H9 (cell line): Measurements from ENCODE around the gene CDC5L. TPM values are rescaled to one million over a fixed set of nuclear protein-coding genes. Genes with fewer than 3 reads are reported as not detected.

Experiments used
- DNase-seq: peaks from one replicate; pipeline ENCODE4 v3.0.0-alpha.2; 2017
- H2AFZ ChIP-seq: one replicate; pipeline ENCODE4 v1.6.1; 2013; ENCODE audit warnings: mild to moderate bottlenecking, low read length, control low read depth, moderate library complexity
- H2AK5ac ChIP-seq: 2 replicates; pipeline ENCODE4 v1.6.1; 2013; ENCODE audit warnings: low read length, control low read depth, mixed read lengths; ENCODE audit not compliant: insufficient read length
- H2BK120ac ChIP-seq: one replicate; pipeline ENCODE4 v1.6.1; 2013; ENCODE audit warnings: low read depth, mild to moderate bottlenecking, low read length, control low read depth, inconsistent platforms; ENCODE audit not compliant: poor library complexity, severe bottlenecking
- H2BK12ac ChIP-seq: 2 replicates; pipeline ENCODE4 v1.6.1; 2013; ENCODE audit warnings: low read length, control low read depth, mixed read lengths, low read depth; ENCODE audit not compliant: insufficient read length
- H2BK15ac ChIP-seq: 2 replicates; pipeline ENCODE4 v1.6.1; 2013; ENCODE audit warnings: low read depth, low read length, control low read depth
- H2BK20ac ChIP-seq: one replicate; pipeline ENCODE4 v1.6.1; 2013; ENCODE audit warnings: low read depth, mild to moderate bottlenecking, low read length, control low read depth, inconsistent platforms; ENCODE audit not compliant: poor library complexity, severe bottlenecking
- H2BK5ac ChIP-seq: 2 replicates; pipeline ENCODE4 v1.6.1; 2013; ENCODE audit warnings: low read length, control low read depth, mixed read lengths; ENCODE audit not compliant: insufficient read length
- H3K14ac ChIP-seq: 2 replicates; pipeline ENCODE4 v1.6.1; 2013; ENCODE audit warnings: low read length, control low read depth; ENCODE audit not compliant: insufficient read depth
- H3K18ac ChIP-seq: 2 replicates; pipeline ENCODE4 v1.6.1; 2013; ENCODE audit warnings: low read depth, mild to moderate bottlenecking, mixed read lengths, low read length, control low read depth; ENCODE audit not compliant: insufficient read length
- H3K23ac ChIP-seq: 2 replicates; pipeline ENCODE4 v1.6.1; 2013; ENCODE audit warnings: low read length, control low read depth, mixed read lengths, low read depth; ENCODE audit not compliant: insufficient read length
- H3K23me2 ChIP-seq: 2 replicates; pipeline ENCODE4 v1.6.1; 2013; ENCODE audit warnings: low read depth, mild to moderate bottlenecking, mixed read lengths, low read length, control low read depth; ENCODE audit not compliant: insufficient read length, poor library complexity, severe bottlenecking
- H3K27ac ChIP-seq: 2 replicates; pipeline ENCODE4 v1.5.1; 2013; ENCODE audit warnings: low read length, control low read depth, mixed read lengths, low read depth; ENCODE audit not compliant: insufficient read length
- H3K27me3 ChIP-seq: 2 replicates; pipeline ENCODE4 v1.6.1; 2013; ENCODE audit warnings: low read length, control low read depth, inconsistent platforms; ENCODE audit not compliant: insufficient read depth
- H3K4ac ChIP-seq: 2 replicates; pipeline ENCODE4 v1.6.1; 2013; ENCODE audit warnings: low read depth, mild to moderate bottlenecking, control low read depth, inconsistent platforms, low read length, moderate library complexity
- H3K4me1 ChIP-seq: 2 replicates; pipeline ENCODE4 v1.6.1; 2013; ENCODE audit warnings: low read length, control low read depth, inconsistent platforms; ENCODE audit not compliant: insufficient read depth
- H3K4me2 ChIP-seq: 2 replicates; pipeline ENCODE4 v1.6.1; 2013; ENCODE audit warnings: low read length, control low read depth, mixed read lengths; ENCODE audit not compliant: insufficient read length, insufficient read depth
- H3K56ac ChIP-seq: 2 replicates; pipeline ENCODE4 v1.6.1; 2013; ENCODE audit warnings: low read depth, mild to moderate bottlenecking, mixed read lengths, low read length, control low read depth; ENCODE audit not compliant: insufficient read length
- H3K79me1 ChIP-seq: 2 replicates; pipeline ENCODE4 v1.6.1; 2013; ENCODE audit warnings: low read depth, mild to moderate bottlenecking, moderate library complexity, low read length, control low read depth, inconsistent platforms; ENCODE audit not compliant: insufficient read depth, poor library complexity, severe bottlenecking
- H3K79me2 ChIP-seq: 2 replicates; pipeline ENCODE4 v1.6.1; 2013; ENCODE audit warnings: low read length, control low read depth, inconsistent platforms; ENCODE audit not compliant: insufficient read depth
- H3K9ac ChIP-seq: 2 replicates; pipeline ENCODE4 v1.6.1; 2013; ENCODE audit warnings: low read length, control low read depth, mixed read lengths; ENCODE audit not compliant: insufficient read length; ENCODE audit errors: extremely low read depth
- H3K9me3 ChIP-seq: one replicate; pipeline ENCODE4 v1.6.1; 2013; ENCODE audit warnings: low read depth, low read length, inconsistent platforms; ENCODE audit not compliant: control insufficient read depth
- H3T11ph ChIP-seq: one replicate; pipeline ENCODE4 v1.6.1; 2013; ENCODE audit warnings: mild to moderate bottlenecking, low read length, control low read depth, inconsistent platforms
- H4K20me1 ChIP-seq: one replicate; pipeline ENCODE4 v1.6.1; 2013; ENCODE audit not compliant: control insufficient read depth, insufficient read length, insufficient read depth
- H4K5ac ChIP-seq: 2 replicates; pipeline ENCODE4 v1.6.1; 2013; ENCODE audit warnings: low read depth, mild to moderate bottlenecking, mixed read lengths, low read length, control low read depth; ENCODE audit not compliant: insufficient read length
- H4K8ac ChIP-seq: replicated peaks from 2 replicates; pipeline ENCODE4 v1.6.1; 2013; ENCODE audit warnings: low read length, control low read depth, mixed read lengths, low read depth; ENCODE audit not compliant: insufficient read length
- H4K91ac ChIP-seq: 2 replicates; pipeline ENCODE4 v1.6.1; 2013; ENCODE audit warnings: low read depth, mild to moderate bottlenecking, moderate library complexity, mixed read lengths, low read length, control low read depth; ENCODE audit not compliant: insufficient read length
- H3K27ac Mint-ChIP-seq, 3 experiments: 2 replicates in 2 of 3; 3 replicates in 1 of 3; pipeline ENCODE4 v1.8.0; 2020 to 2021; ENCODE audit warnings: mixed read lengths in 3 of 3, mild to moderate bottlenecking in 1 of 3, moderate library complexity in 1 of 3
- H3K27me3 Mint-ChIP-seq: 2 replicates; pipeline ENCODE4 v1.8.0; 2021; ENCODE audit warnings: low read depth, mild to moderate bottlenecking, moderate library complexity, mixed read lengths
- H3K36me3 Mint-ChIP-seq, 3 experiments: 2 replicates in 2 of 3; 3 replicates in 1 of 3; pipeline ENCODE4 v1.8.0; 2020 to 2021; ENCODE audit warnings: low read depth in 3 of 3, mixed read lengths in 3 of 3; ENCODE audit not compliant: insufficient read depth in 1 of 3
- H3K4me1 Mint-ChIP-seq, 2 experiments: 2 replicates each; pipeline ENCODE4 v1.8.0; 2020; ENCODE audit warnings: mixed read lengths in 2 of 2
- H3K4me3 Mint-ChIP-seq, 2 experiments: 2 replicates in 1 of 2; 3 replicates in 1 of 2; pipeline ENCODE4 v1.8.0; 2020 to 2021; ENCODE audit warnings: mild to moderate bottlenecking in 2 of 2, mixed read lengths in 2 of 2, moderate library complexity in 1 of 2
- H3K9me3 Mint-ChIP-seq, 2 experiments: 2 replicates in 1 of 2; 3 replicates in 1 of 2; pipeline ENCODE4 v1.8.0; 2020; ENCODE audit warnings: mild to moderate bottlenecking in 2 of 2, mixed read lengths in 2 of 2, moderate library complexity in 1 of 2
- WGBS: extraction: QIAGEN DNeasy Blood & Tissue Kit; methylation state at CpG from one replicate; pipeline ENCODE4 v1.1.7; 2013; ENCODE audit warnings: missing lambda C conversion rate, low lambda C conversion rate, mixed read lengths; ENCODE audit not compliant: insufficient read length; ENCODE audit errors: extremely low coverage; 5-methylcytosine and 5-hydroxymethylcytosine counted together
- total RNA-seq: library from RNA; stranded (reverse); gene quantifications from 2 replicates; pipeline ENCODE4 v1.2.1, GENCODE V29; 2021
- TF ChIP-seq, protein P1 (sequence below): fragments of 200-600 bp; sonication (generic); conservative IDR thresholded peaks from 3 replicates; pipeline ENCODE4 v1.8.0; 2021; ENCODE audit warnings: antibody characterized with exemption, mild to moderate bottlenecking

CDC5L gene
- total RNA-seq, 1 experiment from 2014 or later, result 34.3 TPM

DNA sequence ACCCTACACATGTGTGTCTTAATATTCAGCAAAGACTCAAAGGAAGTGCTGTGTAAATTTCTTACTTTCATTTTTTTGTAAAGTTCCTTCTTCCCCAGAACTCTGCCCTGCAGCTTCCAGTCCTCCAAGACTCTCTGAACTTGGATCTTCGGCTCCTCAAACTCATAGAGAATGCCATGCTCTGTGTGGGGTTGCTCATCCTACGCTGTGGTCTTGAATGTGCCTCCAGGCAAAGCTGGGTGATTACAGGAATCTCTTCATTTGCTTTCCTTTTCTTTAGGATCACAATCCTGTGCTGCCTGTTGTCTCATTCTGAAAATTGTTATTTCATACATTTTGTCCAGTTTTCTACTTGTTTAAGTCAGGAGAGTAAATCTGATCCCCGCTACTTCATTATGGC, 14.5 kb upstream of the CDC5L start:
- no peak for DNase-seq
- no peaks in the 10 kb centered on the region for H3K9me3 Mint-ChIP-seq

More for the DNA sequence above, 14.5 kb upstream of the CDC5L start:
- H4K91ac ChIP-seq, result no peak overlapping the region
- H2BK12ac ChIP-seq, result no peak overlapping the region
- no peak overlapping the region for H3K9ac ChIP-seq
- no peaks in the 10 kb centered on the region for H3K9me3 ChIP-seq
- no peaks in the 10 kb centered on the region for H3K79me1 ChIP-seq
- Mint-ChIP-seq H3K36me3 (no peaks in the 10 kb centered on the region), H3K27ac (no peak overlapping the region), H3K27me3 (peaks cover 12% of the 10 kb centered on the region), H3K4me1 (no peaks in the 10 kb centered on the region), H3K4me3 (no peak overlapping the region)
- no peaks in the 10 kb centered on the region for H4K20me1 ChIP-seq
- no peak overlapping the region for H3K18ac ChIP-seq
- no peak overlapping the region for H2BK120ac ChIP-seq
- WGBS, result no CpG with 5 or more reads among the region's 3 CpGs
- H3K23ac ChIP-seq, result no peak overlapping the region
- H4K8ac ChIP-seq, result no peak overlapping the region
- no peaks in the 10 kb centered on the region for H3K79me2 ChIP-seq
- no peak overlapping the region for H2BK20ac ChIP-seq
- no peaks in the 10 kb centered on the region for H3K27me3 ChIP-seq
- no peak overlapping the region for H4K5ac ChIP-seq
- no peak overlapping the region for H3K56ac ChIP-seq
- no peak overlapping the region for H3K4ac ChIP-seq
- TF ChIP-seq, protein P1, sequence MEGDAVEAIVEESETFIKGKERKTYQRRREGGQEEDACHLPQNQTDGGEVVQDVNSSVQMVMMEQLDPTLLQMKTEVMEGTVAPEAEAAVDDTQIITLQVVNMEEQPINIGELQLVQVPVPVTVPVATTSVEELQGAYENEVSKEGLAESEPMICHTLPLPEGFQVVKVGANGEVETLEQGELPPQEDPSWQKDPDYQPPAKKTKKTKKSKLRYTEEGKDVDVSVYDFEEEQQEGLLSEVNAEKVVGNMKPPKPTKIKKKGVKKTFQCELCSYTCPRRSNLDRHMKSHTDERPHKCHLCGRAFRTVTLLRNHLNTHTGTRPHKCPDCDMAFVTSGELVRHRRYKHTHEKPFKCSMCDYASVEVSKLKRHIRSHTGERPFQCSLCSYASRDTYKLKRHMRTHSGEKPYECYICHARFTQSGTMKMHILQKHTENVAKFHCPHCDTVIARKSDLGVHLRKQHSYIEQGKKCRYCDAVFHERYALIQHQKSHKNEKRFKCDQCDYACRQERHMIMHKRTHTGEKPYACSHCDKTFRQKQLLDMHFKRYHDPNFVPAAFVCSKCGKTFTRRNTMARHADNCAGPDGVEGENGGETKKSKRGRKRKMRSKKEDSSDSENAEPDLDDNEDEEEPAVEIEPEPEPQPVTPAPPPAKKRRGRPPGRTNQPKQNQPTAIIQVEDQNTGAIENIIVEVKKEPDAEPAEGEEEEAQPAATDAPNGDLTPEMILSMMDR, result no peak
- no peak overlapping the region for H2AK5ac ChIP-seq
- H3K14ac ChIP-seq, result no peak overlapping the region
- no peak overlapping the region for H3T11ph ChIP-seq
- no peak overlapping the region for H3K27ac ChIP-seq
- H2AFZ ChIP-seq, result no peak overlapping the region
- no peak overlapping the region for H2BK5ac ChIP-seq
- no peaks in the 10 kb centered on the region for H3K23me2 ChIP-seq
- H3K4me1 ChIP-seq, result no peaks in the 10 kb centered on the region
- no peak overlapping the region for H3K4me2 ChIP-seq
- H2BK15ac ChIP-seq, result no peak overlapping the region
